Stomach (tissue), 4 donors: Measurements from ENCODE around the gene ABTB2.

Source experiments
- POLR2A ChIP-seq, 4 donors: fragments of 450-650 bp; IDR thresholded peaks; one replicate each; pipeline ENCODE4 v1.6.1; 2016; ENCODE audit warnings: antibody characterized with exemption in 4 of 4, control low read depth in 2 of 4, mild to moderate bottlenecking in 1 of 4, moderate library complexity in 1 of 4
- TF ChIP-seq, protein P1 (sequence below), 7 experiments: fragments of 450-650 bp in 4 of 7; fragments of 200-600 bp in 3 of 7; sonication (generic) in 3 of 7; IDR thresholded peaks; one replicate each; pipeline ENCODE4 v1.5.1; 2016 to 2019; ENCODE audit warnings: antibody characterized with exemption in 7 of 7, control low read depth in 2 of 7, mild to moderate bottlenecking in 1 of 7

- TF ChIP-seq, protein P1, sequence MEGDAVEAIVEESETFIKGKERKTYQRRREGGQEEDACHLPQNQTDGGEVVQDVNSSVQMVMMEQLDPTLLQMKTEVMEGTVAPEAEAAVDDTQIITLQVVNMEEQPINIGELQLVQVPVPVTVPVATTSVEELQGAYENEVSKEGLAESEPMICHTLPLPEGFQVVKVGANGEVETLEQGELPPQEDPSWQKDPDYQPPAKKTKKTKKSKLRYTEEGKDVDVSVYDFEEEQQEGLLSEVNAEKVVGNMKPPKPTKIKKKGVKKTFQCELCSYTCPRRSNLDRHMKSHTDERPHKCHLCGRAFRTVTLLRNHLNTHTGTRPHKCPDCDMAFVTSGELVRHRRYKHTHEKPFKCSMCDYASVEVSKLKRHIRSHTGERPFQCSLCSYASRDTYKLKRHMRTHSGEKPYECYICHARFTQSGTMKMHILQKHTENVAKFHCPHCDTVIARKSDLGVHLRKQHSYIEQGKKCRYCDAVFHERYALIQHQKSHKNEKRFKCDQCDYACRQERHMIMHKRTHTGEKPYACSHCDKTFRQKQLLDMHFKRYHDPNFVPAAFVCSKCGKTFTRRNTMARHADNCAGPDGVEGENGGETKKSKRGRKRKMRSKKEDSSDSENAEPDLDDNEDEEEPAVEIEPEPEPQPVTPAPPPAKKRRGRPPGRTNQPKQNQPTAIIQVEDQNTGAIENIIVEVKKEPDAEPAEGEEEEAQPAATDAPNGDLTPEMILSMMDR (IDR thresholded peaks at IDR 0.05): no peak
- TF ChIP-seq POLR2A (IDR thresholded peaks at IDR 0.05): no peak
Observed at GRCh38 chr11:34214961-34215805, 142.6 kb downstream of the ABTB2 start.
